ENCODE data around the gene STK24.
"Not testable (repeated sequence)": the region's sequence is repeated elsewhere in the genome, so short reads cannot be mapped to it uniquely, and the experiment has no call there.

Gene STK24

GRCh38 chr13:98576963-98577835 lies at the start of gene STK24:
TSS of gene STK24 (minus strand) at chr13:98577107. CDS start at chr13:98576786, 321 bp downstream.
- DNase-seq: peak; percentile 68

- peak; percentile 58 for DNase-seq
Measured at GRCh38 chr13:98626298-98626935, 49.5 kb upstream of the STK24 start.

- DNase-seq: not testable (repeated sequence)
Measured at GRCh38 chr13:98624589-98624988, 47.7 kb upstream of the STK24 start.

GRCh38 chr13:98622931-98623331 lies 46.0 kb upstream of the STK24 start:
- DNase-seq: peak; percentile 65

- DNase-seq: no peak
Measured at GRCh38 chr13:98619556-98619955, 42.6 kb upstream of the STK24 start.

- DNase-seq: not testable (repeated sequence)
Measured at GRCh38 chr13:98615595-98615994, 38.7 kb upstream of the STK24 start.

GRCh38 chr13:98613591-98613990 lies 36.7 kb upstream of the STK24 start:
- DNase-seq: peak; percentile 10

GRCh38 chr13:98609756-98610155 lies 32.8 kb upstream of the STK24 start:
- no peak for DNase-seq

GRCh38 chr13:98606296-98606695 lies 29.4 kb upstream of the STK24 start:
- no peak for DNase-seq

- peak; percentile 38 for DNase-seq
Measured at GRCh38 chr13:98599502-98600328, 22.8 kb upstream of the STK24 start.

GRCh38 chr13:98598043-98598442 lies 21.1 kb upstream of the STK24 start:
- no peak for DNase-seq

GRCh38 chr13:98595134-98595533 lies 18.2 kb upstream of the STK24 start:
- no peak for DNase-seq

- DNase-seq: no peak
Measured at GRCh38 chr13:98592362-98592732, 15.4 kb upstream of the STK24 start.

- DNase-seq: no peak
Measured at GRCh38 chr13:98591721-98592361, 14.9 kb upstream of the STK24 start.

GRCh38 chr13:98590471-98590870 lies 13.6 kb upstream of the STK24 start:
- not testable (repeated sequence) for DNase-seq

GRCh38 chr13:98589516-98589915 lies 12.6 kb upstream of the STK24 start:
- DNase-seq: not testable (repeated sequence)

GRCh38 chr13:98586400-98587345 lies 9.8 kb upstream of the STK24 start:
- DNase-seq: no peak

GRCh38 chr13:98585946-98586345 lies 9.0 kb upstream of the STK24 start:
- DNase-seq: no peak

- no peak for DNase-seq
Measured at GRCh38 chr13:98585398-98585754, 8.5 kb upstream of the STK24 start.

- peak; percentile 47 for DNase-seq
Measured at GRCh38 chr13:98584668-98585397, 7.9 kb upstream of the STK24 start.

GRCh38 chr13:98582947-98583346 lies 6.0 kb upstream of the STK24 start:
- peak; percentile 39 for DNase-seq
